ENCODE results near the gene TAS2R16. TPM values are rescaled to one million over a fixed set of nuclear protein-coding genes. Genes with fewer than 3 reads are reported as not detected.

TAS2R16 gene
- total and polyA plus RNA-seq, 8 donors = not detected

- intact Hi-C loops (cut with DNase I) = no loop called here
- no peak for FAIRE-seq
These were observed 35.1 kb upstream of the TAS2R16 start for GRCh38 chr7:123030631-123031030.

DNA sequence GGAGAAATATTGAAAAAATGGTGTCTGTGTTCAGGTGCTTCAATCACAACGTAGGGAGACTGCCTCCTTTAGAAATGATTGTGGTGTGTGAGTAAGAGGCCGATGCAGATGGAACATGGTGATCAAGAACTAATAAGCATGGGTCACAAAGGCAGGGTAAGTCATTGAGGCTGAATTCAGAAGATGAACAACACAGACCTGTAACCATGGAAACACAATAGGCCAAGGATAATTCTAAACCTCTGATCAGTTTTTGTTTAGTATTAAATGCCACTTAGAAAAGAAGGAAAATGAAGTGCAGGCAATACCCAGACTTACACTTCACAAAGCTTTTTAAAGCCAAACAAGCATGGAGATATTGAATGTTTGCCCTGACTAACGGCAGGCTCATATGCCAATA lies 32.8 kb upstream of the TAS2R16 start:
- FAIRE-seq = no peak
- H3K27me3 ChIP-seq = no peaks in the 10 kb centered on the region
- intact Hi-C loops (cut with DNase I) = no loop called here
- no peak for ATAC-seq
- no peaks in the 10 kb centered on the region for H3K9me3 ChIP-seq
- no peaks in the 10 kb centered on the region for H3K4me1 ChIP-seq
- no peak for TF ChIP-seq CTCF (IDR thresholded peaks at IDR 0.05)
- no peak for DNase-seq
- no peak overlapping the region for H3K27ac ChIP-seq
- H3K4me3 ChIP-seq = no peak overlapping the region
- no peaks in the 10 kb centered on the region for H3K36me3 ChIP-seq
- WGBS, 2 donors = 51 to 55% methylated on average over 3 of the region's 3 CpGs

More at GRCh38 chr7:123030631-123031030, 35.1 kb upstream of the TAS2R16 start:
- H3K27ac ChIP-seq = no peak overlapping the region
- H3K4me3 ChIP-seq = no peak overlapping the region
- no peaks in the 10 kb centered on the region for H3K4me1 ChIP-seq
- TF ChIP-seq CTCF (IDR thresholded peaks at IDR 0.05) = no peak
- H3K27me3 ChIP-seq = no peaks in the 10 kb centered on the region
- no peaks in the 10 kb centered on the region for H3K9me3 ChIP-seq
- DNase-seq = no peak
- no peak for ATAC-seq
- H3K36me3 ChIP-seq = no peaks in the 10 kb centered on the region
- WGBS, 2 donors = 80 to 89% methylated on average over 4 of the region's 4 CpGs

DNA sequence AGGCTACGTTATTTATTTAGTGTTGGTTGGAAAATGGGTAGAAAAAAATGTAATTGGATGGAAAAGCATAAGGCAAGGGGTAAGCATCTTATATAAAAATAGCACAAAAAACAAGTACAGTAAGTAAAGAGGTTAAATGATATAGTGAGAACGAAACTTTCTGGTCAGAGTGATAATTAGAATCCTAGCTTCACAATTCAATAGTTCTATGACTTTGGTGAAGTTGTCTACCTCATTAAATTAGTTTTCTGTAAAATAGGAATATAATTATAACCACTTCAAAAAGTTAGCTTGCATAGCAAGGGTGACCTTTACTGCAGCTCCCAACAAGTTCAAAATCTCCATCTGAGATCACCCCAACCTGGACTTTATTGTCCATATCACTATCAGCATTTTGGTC lies 30.8 kb upstream of the TAS2R16 start:
- Histone ChIP-seq H3K9me3 (no peaks in the 10 kb centered on the region), H3K27ac (no peak overlapping the region), H3K36me3 (no peaks in the 10 kb centered on the region), H3K4me1 (no peaks in the 10 kb centered on the region), H3K27me3 (no peaks in the 10 kb centered on the region), H3K4me3 (no peak overlapping the region)
- intact Hi-C loops (cut with DNase I) = no loop called here
- no peak for ATAC-seq
- no peak for DNase-seq
- 69 to 82% methylated on average over 2 of the region's 2 CpGs for WGBS, 2 donors
- no peak for FAIRE-seq
- TF ChIP-seq CTCF (IDR thresholded peaks at IDR 0.05) = no peak

DNA sequence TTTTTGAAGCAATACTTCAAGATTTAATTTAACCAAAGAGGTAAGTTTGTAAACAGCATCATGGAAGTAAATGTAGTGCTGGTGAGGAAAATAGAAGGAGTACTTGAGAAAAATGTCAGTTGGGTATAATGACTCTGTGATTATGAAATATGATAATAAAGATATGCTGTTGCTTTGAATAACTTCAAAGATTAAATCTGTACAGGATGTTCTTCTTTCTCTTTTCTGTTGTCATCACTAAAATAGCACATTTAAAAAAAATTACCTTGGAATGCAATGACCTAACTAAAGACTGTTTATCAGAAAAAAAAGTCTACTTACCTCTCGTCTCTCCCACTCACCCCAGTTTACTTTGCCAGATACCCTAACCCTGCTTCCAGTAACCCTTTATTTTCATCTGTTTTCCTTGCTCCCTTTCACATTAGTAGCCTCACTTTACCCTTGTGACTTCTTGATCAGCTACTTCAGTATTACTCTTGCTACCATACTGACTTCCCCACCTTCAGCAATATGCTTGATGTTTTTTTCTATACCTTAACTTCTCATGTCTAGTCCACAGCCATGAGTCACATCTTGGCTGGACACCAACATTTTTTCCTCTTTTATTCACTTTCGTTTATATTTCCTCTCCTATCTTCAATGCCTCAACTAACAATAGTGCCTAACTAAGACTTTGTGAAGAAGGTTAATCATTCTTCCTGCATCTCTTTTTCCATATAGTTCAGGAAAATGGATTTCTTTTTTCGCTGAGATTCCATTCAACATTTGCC lies 29.7 kb upstream of the TAS2R16 start:
- 44 to 50% methylated on average over 3 of the region's 3 CpGs for WGBS, 2 donors
- H3K4me3 ChIP-seq = no peak overlapping the region
- FAIRE-seq = no peak
- no peak for TF ChIP-seq CTCF (IDR thresholded peaks at IDR 0.05)
- no peak for ATAC-seq
- no peaks in the 10 kb centered on the region for H3K4me1 ChIP-seq
- H3K27ac ChIP-seq = no peak overlapping the region
- no peak for DNase-seq
- H3K27me3 ChIP-seq = no peaks in the 10 kb centered on the region
- H3K9me3 ChIP-seq = no peaks in the 10 kb centered on the region
- H3K36me3 ChIP-seq = no peaks in the 10 kb centered on the region
- intact Hi-C loops (cut with DNase I) = no loop called here

- DNase-seq = no peak
- Histone ChIP-seq H3K36me3 (no peaks in the 10 kb centered on the region), H3K27me3 (no peaks in the 10 kb centered on the region), H3K27ac (no peak overlapping the region), H3K9me3 (no peaks in the 10 kb centered on the region), H3K4me3 (no peak overlapping the region), H3K4me1 (no peaks in the 10 kb centered on the region)
- intact Hi-C loops (cut with DNase I) = no loop called here
- ATAC-seq = no peak
- no peak for TF ChIP-seq CTCF (IDR thresholded peaks at IDR 0.05)
- FAIRE-seq = no peak
These were observed 27.6 kb upstream of the TAS2R16 start for GRCh38 chr7:123023126-123023525.
